Caco-2 (cell line): ENCODE results near the gene ATP1B1. TPM values are rescaled to one million over a fixed set of nuclear protein-coding genes. Genes with fewer than 3 reads are reported as not detected.

Experiments used
- BruUV-seq: library from RNA; stranded (reverse); fragments of 400-500 nt; replicated peaks from 2 replicates; lab custom pipeline; 2021; lab: Mats Ljungman, UMichigan
- CTCF ChIA-PET: fragments of 300-600 bp; sonication (Branson Sonifier 250); formaldehyde crosslinking; loops from one replicate; lab custom pipeline; 2022; ENCODE audit warnings: antibody characterized with exemption; lab: Charles Lee
- POLR2A ChIA-PET: fragments of 300-600 bp; sonication (Branson Sonifier 250); formaldehyde crosslinking; loops from one replicate; lab custom pipeline; 2022; ENCODE audit warnings: antibody characterized with exemption; lab: Charles Lee
- DNase-seq, 2 experiments: peaks; one replicate each; pipeline versions ENCODE4 v3.0.0 to v3.0.0-alpha.2; 2020 to 2022
- H3K27me3 ChIP-seq: replicated peaks from 2 replicates; pipeline ENCODE4 v1.6.0; 2011; ENCODE audit warnings: low read length; ENCODE audit not compliant: control insufficient read depth, insufficient read depth
- H3K36me3 ChIP-seq: 2 replicates; pipeline ENCODE4 v1.5.1; 2011; ENCODE audit warnings: low read length; ENCODE audit not compliant: control insufficient read depth, insufficient read depth
- H3K4me1 ChIP-seq: fragments of 250-450 bp; sonication (Bioruptor Pico); 2 replicates; pipeline ENCODE4 v1.5.1; 2020; ENCODE audit warnings: mild to moderate bottlenecking
- H3K4me3 ChIP-seq: 2 replicates; pipeline ENCODE4 v1.5.1; 2011; ENCODE audit warnings: low read depth, mild to moderate bottlenecking, control low read depth, low read length
- H3K9me3 ChIP-seq: fragments of 250-450 bp; sonication (Bioruptor Pico); 2 replicates; pipeline ENCODE4 v1.5.1; 2020; ENCODE audit warnings: mild to moderate bottlenecking, moderate library complexity
- H3K27ac Mint-ChIP-seq: one replicate; pipeline ENCODE4 v1.8.0; 2022; ENCODE audit warnings: mixed read lengths; ENCODE audit not compliant: unreplicated experiment
- H3K27me3 Mint-ChIP-seq: one replicate; pipeline ENCODE4 v1.8.0; 2022; ENCODE audit warnings: mixed read lengths; ENCODE audit not compliant: insufficient read depth, unreplicated experiment
- H3K36me3 Mint-ChIP-seq: one replicate; pipeline ENCODE4 v1.8.0; 2022; ENCODE audit warnings: mild to moderate bottlenecking, mixed read lengths; ENCODE audit not compliant: insufficient read depth, unreplicated experiment
- H3K4me1 Mint-ChIP-seq: one replicate; pipeline ENCODE4 v1.8.0; 2022; ENCODE audit warnings: low read depth, mixed read lengths; ENCODE audit not compliant: unreplicated experiment
- H3K4me3 Mint-ChIP-seq: one replicate; pipeline ENCODE4 v1.8.0; 2022; ENCODE audit warnings: mild to moderate bottlenecking, moderate library complexity, mixed read lengths; ENCODE audit not compliant: unreplicated experiment
- H3K9me3 Mint-ChIP-seq: one replicate; pipeline ENCODE4 v1.8.0; 2022; ENCODE audit warnings: mixed read lengths; ENCODE audit not compliant: unreplicated experiment
- intact Hi-C: fragments of 100-400 bp; cut with micrococcal nuclease; formaldehyde crosslinking; loops from one replicate; pipeline ENCODE4 v1.10.0; 2022; ENCODE audit not compliant: unreplicated experiment
- total RNA-seq: library from RNA; stranded (reverse); gene quantifications from 2 replicates; pipeline ENCODE4 v1.2.3, GENCODE V29; 2022
- TF ChIP-seq, protein P1 (sequence below), 2 experiments: fragments of 200-600 bp in 1 of 2; IDR thresholded peaks; 1 replicate in 1 of 2; 2 replicates in 1 of 2; pipeline versions ENCODE4 v1.5.1 to v1.8.0; 2011 to 2022; ENCODE audit warnings: antibody characterized with exemption in 1 of 2, control low read depth in 1 of 2, inconsistent platforms in 1 of 2, low read depth in 1 of 2, low read length in 1 of 2, mild to moderate bottlenecking in 1 of 2, moderate library complexity in 1 of 2; ENCODE audit not compliant: insufficient read depth in 1 of 2, severe bottlenecking in 1 of 2, unreplicated experiment in 1 of 2

The ATP1B1 gene
- total RNA-seq, 1 experiment from 2014 or later, result 320 TPM

DNA sequence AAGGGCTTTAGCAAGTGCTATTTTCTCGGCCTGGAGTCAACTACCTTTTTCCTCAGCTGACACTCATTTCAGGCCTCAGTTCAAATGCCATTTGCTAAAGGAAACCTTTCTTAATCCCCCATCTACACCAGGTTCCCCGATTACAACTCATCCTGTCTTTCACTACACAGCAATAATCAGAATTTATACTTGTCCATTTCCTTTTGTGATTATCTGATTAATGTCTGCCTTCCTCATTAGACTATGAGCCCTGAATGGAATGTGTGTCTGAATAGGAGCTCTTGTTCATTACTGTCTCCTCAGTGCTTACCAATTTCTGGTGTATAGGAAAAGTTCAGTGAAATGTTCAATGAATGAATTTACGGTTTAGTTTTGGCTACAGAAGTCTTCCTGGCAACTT lies 36.9 kb downstream of the ATP1B1 start:
- no peak for DNase-seq
- no peaks in the 10 kb centered on the region for H3K9me3 ChIP-seq
- Mint-ChIP-seq H3K4me1 (peaks cover 19% of the 10 kb centered on the region), H3K4me3 (no peak overlapping the region), H3K27me3 (no peaks in the 10 kb centered on the region), H3K9me3 (no peaks in the 10 kb centered on the region), H3K27ac (no peak overlapping the region), H3K36me3 (peaks cover 8% of the 10 kb centered on the region)
- ChIA-PET POLR2A (no interaction called here), CTCF (no interaction called here)
- no peak overlapping the region for H3K4me3 ChIP-seq
- BruUV-seq, result no TSS peak
- peaks cover 38% of the 10 kb centered on the region for H3K4me1 ChIP-seq
- H3K36me3 ChIP-seq, result no peaks in the 10 kb centered on the region
- intact Hi-C loops, result no loop called here
- TF ChIP-seq, protein P1, sequence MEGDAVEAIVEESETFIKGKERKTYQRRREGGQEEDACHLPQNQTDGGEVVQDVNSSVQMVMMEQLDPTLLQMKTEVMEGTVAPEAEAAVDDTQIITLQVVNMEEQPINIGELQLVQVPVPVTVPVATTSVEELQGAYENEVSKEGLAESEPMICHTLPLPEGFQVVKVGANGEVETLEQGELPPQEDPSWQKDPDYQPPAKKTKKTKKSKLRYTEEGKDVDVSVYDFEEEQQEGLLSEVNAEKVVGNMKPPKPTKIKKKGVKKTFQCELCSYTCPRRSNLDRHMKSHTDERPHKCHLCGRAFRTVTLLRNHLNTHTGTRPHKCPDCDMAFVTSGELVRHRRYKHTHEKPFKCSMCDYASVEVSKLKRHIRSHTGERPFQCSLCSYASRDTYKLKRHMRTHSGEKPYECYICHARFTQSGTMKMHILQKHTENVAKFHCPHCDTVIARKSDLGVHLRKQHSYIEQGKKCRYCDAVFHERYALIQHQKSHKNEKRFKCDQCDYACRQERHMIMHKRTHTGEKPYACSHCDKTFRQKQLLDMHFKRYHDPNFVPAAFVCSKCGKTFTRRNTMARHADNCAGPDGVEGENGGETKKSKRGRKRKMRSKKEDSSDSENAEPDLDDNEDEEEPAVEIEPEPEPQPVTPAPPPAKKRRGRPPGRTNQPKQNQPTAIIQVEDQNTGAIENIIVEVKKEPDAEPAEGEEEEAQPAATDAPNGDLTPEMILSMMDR (IDR thresholded peaks at IDR 0.05; ENCODE audit: insufficient read depth in 1 of 2, low read depth in 1 of 2, low read length in 1 of 2, severe bottlenecking in 1 of 2, unreplicated experiment in 1 of 2), result no peak
- no peaks in the 10 kb centered on the region for H3K27me3 ChIP-seq

DNA sequence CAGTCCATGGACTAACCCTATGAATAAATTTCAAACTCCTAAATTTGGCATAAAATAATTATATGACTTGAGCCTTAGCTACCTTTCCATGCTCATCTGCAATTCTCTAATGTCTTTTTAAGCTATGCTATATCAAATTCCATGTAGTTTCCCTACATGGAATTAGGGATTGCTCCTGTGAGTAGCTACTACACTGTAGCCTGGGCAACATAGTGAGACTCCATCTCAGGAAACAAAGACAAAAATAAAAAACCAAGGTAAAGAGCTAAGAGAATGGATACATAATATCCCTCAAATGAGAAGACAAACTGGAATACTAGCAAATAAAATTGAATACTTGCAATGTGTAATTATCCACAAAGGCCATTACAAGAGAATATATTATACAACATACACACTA lies 37.5 kb downstream of the ATP1B1 start:
- peaks cover 23% of the 10 kb centered on the region for H3K4me1 Mint-ChIP-seq
- H3K9me3 Mint-ChIP-seq, result no peaks in the 10 kb centered on the region
- BruUV-seq, result no TSS peak
- DNase-seq, result no peak
- TF ChIP-seq, protein P1 (IDR thresholded peaks at IDR 0.05; ENCODE audit: insufficient read depth in 1 of 2, low read depth in 1 of 2, low read length in 1 of 2, severe bottlenecking in 1 of 2, unreplicated experiment in 1 of 2), result no peak
- peaks cover 44% of the 10 kb centered on the region for H3K4me1 ChIP-seq
- no peak overlapping the region for H3K4me3 ChIP-seq
- intact Hi-C loops, result no loop called here
- H3K27me3 Mint-ChIP-seq, result no peaks in the 10 kb centered on the region
- H3K36me3 ChIP-seq, result no peaks in the 10 kb centered on the region
- CTCF ChIA-PET, result no interaction called here
- peaks cover 8% of the 10 kb centered on the region for H3K36me3 Mint-ChIP-seq
- H3K4me3 Mint-ChIP-seq, result no peak overlapping the region
- H3K9me3 ChIP-seq, result no peaks in the 10 kb centered on the region
- POLR2A ChIA-PET, result no interaction called here
- H3K27me3 ChIP-seq, result no peaks in the 10 kb centered on the region
- no peak overlapping the region for H3K27ac Mint-ChIP-seq

DNA sequence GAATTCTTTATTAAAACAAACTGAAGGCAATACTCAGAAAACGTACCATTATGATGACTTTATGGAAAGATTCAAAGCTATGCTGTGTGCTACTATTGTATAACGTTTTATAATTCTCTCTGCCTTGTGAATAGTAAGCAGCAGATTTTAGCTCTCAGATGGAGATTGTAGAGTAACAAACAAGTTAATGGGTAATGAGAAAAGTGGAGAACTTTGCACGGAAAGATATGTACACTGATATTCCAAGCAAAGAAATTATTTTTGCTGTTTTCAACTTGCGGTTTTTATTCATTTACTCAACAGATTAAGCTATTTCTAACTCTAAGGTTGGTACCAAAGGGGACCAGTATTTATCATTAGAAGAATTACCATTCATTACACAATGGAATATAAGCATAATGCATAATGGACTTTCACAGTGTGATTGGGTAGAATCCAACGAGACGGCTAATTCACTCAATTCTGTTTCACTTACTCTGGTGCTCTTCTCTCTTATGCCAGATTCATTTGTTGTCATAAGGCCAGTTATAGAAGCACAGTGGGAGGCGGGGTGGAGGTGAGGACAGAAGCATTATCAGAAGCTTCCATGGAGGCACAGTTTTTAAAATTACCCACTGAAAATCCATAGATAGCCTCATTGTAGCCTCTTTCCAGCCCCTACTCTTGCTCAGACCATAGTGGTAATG lies 38.6 kb downstream of the ATP1B1 start:
- peaks cover 23% of the 10 kb centered on the region for H3K4me1 Mint-ChIP-seq
- BruUV-seq, result no TSS peak
- POLR2A ChIA-PET, result no interaction called here

More for the DNA sequence above, 38.6 kb downstream of the ATP1B1 start:
- Histone ChIP-seq H3K4me3 (no peak overlapping the region), H3K9me3 (no peaks in the 10 kb centered on the region), H3K27me3 (no peaks in the 10 kb centered on the region), H3K4me1 (peaks cover 49% of the 10 kb centered on the region), H3K36me3 (no peaks in the 10 kb centered on the region)
- Mint-ChIP-seq H3K27ac (no peak overlapping the region), H3K27me3 (no peaks in the 10 kb centered on the region), H3K9me3 (no peaks in the 10 kb centered on the region), H3K36me3 (peaks cover 8% of the 10 kb centered on the region), H3K4me3 (no peak overlapping the region)
- TF ChIP-seq, protein P1 (IDR thresholded peaks at IDR 0.05; ENCODE audit: insufficient read depth in 1 of 2, low read depth in 1 of 2, low read length in 1 of 2, severe bottlenecking in 1 of 2, unreplicated experiment in 1 of 2), result no peak
- CTCF ChIA-PET, result no interaction called here
- DNase-seq, result no peak
- intact Hi-C loops, result no loop called here
